DND-41 (cell line): ENCODE measurements around the gene VWA2.

Experiments used
- ATAC-seq: fragments of 200-7000 bp; cut with Tn5 transposase; 3 replicates; pipeline ENCODE4 v1.9.1; 2021; ENCODE audit warnings: low read depth; ENCODE audit not compliant: insufficient read depth
- DNase-seq: peaks from one replicate; pipeline ENCODE4 v3.0.0-alpha.2; 2020
- H2AFZ ChIP-seq: 2 replicates; pipeline ENCODE4 v1.6.0; 2012; ENCODE audit warnings: low read depth, low read length
- H3K27ac ChIP-seq: 2 replicates; pipeline ENCODE4 v1.5.1; 2012; ENCODE audit warnings: low read length, inconsistent platforms
- H3K27me3 ChIP-seq: fragments of 200-600 bp; sonication (generic); 2 replicates; pipeline ENCODE4 v1.6.0; 2012; ENCODE audit warnings: low read length, mild to moderate bottlenecking, inconsistent platforms; ENCODE audit not compliant: insufficient read depth, poor library complexity
- H3K36me3 ChIP-seq: 2 replicates; pipeline ENCODE4 v1.5.1; 2012; ENCODE audit warnings: low read length, inconsistent platforms; ENCODE audit not compliant: insufficient read depth
- H3K4me1 ChIP-seq: 2 replicates; pipeline ENCODE4 v1.5.1; 2012; ENCODE audit warnings: mild to moderate bottlenecking, low read length; ENCODE audit not compliant: insufficient read depth
- H3K4me2 ChIP-seq: 2 replicates; pipeline ENCODE4 v1.6.0; 2012; ENCODE audit warnings: mild to moderate bottlenecking, moderate library complexity, low read length, inconsistent platforms; ENCODE audit not compliant: insufficient read depth
- H3K4me3 ChIP-seq, 2 experiments: fragments of 200-600 bp in 1 of 2; shearing (Covaris generic) in 1 of 2; 2 replicates each; pipeline ENCODE4 v1.5.1; 2012 to 2016; ENCODE audit warnings: inconsistent platforms in 2 of 2, low read length in 2 of 2, mild to moderate bottlenecking in 2 of 2, low read depth in 1 of 2, moderate library complexity in 1 of 2
- H3K79me2 ChIP-seq: 2 replicates; pipeline ENCODE4 v1.6.0; 2012; ENCODE audit warnings: low read length, inconsistent platforms; ENCODE audit not compliant: insufficient read depth
- H3K9ac ChIP-seq: 2 replicates; pipeline ENCODE4 v1.6.0; 2012; ENCODE audit warnings: low read depth, mild to moderate bottlenecking, inconsistent platforms, low read length, moderate library complexity
- H3K9me3 ChIP-seq: 2 replicates; pipeline ENCODE4 v1.5.1; 2012; ENCODE audit warnings: low read length, moderate library complexity, mild to moderate bottlenecking, inconsistent platforms; ENCODE audit not compliant: insufficient read depth, severe bottlenecking
- H4K20me1 ChIP-seq: 2 replicates; pipeline ENCODE4 v1.6.0; 2012; ENCODE audit warnings: low read length; ENCODE audit not compliant: insufficient read depth
- EZH2 ChIP-seq: IDR thresholded peaks from 3 replicates; pipeline ENCODE4 v1.6.1; 2012; ENCODE audit warnings: borderline replicate concordance, low read depth, mild to moderate bottlenecking, moderate library complexity, low read length, inconsistent platforms; ENCODE audit not compliant: severe bottlenecking
- TF ChIP-seq, protein P1 (sequence below): IDR thresholded peaks from 2 replicates; pipeline ENCODE4 v1.5.1; 2012; ENCODE audit warnings: borderline replicate concordance, low read length, moderate library complexity, mild to moderate bottlenecking; ENCODE audit not compliant: poor library complexity, severe bottlenecking; ENCODE audit errors: extremely low read depth

VWA2 gene

GRCh38 chr10:114335614-114336013 is 96.6 kb downstream of the VWA2 start:
- H2AFZ ChIP-seq: no peak overlapping the region
- H3K4me3 ChIP-seq: no peak overlapping the region

DNA sequence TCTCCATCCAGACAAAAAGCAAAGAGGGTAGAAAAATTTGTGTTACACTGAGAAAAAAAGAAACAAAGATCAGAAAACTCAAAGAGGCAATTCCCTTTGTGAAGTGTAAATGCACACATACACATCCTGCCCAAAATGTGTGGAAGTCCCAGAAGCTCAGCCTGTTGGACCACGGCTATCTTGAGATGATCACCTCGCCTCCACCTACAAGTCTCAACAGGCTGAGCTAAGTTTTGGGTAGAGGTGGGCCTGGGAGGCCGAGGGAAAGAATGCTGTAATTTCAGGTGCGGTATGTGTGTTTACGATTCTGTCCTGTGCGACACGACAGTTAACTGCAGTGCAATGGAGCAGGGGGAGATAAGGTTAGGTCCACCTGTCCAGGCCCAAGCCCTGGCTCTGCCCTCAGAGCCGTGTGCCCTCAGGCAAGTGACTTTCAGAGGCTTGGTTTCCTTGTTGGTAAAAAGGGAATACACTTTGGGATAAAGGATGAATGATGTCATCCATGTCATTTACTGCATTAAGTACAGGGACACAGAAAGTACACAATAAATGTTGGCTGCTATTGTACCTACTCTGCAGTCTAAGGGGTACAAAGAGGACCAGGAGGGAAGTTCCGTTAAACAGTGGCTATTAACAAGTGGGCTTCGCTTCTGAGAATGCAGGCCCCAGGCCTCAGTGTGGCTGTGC is 97.9 kb downstream of the VWA2 start:
- Histone ChIP-seq H3K4me2 (no peak overlapping the region), H4K20me1 (no peaks in the 10 kb centered on the region), H3K27me3 (peaks cover 6% of the 10 kb centered on the region), H3K9me3 (no peaks in the 10 kb centered on the region), H3K4me3 (no peak overlapping the region), H3K36me3 (no peaks in the 10 kb centered on the region), H3K9ac (no peak overlapping the region), H3K4me1 (no peaks in the 10 kb centered on the region), H3K79me2 (no peaks in the 10 kb centered on the region), H2AFZ (no peak overlapping the region), H3K27ac (no peak overlapping the region)
- no peak for ATAC-seq
- TF ChIP-seq, protein P1, sequence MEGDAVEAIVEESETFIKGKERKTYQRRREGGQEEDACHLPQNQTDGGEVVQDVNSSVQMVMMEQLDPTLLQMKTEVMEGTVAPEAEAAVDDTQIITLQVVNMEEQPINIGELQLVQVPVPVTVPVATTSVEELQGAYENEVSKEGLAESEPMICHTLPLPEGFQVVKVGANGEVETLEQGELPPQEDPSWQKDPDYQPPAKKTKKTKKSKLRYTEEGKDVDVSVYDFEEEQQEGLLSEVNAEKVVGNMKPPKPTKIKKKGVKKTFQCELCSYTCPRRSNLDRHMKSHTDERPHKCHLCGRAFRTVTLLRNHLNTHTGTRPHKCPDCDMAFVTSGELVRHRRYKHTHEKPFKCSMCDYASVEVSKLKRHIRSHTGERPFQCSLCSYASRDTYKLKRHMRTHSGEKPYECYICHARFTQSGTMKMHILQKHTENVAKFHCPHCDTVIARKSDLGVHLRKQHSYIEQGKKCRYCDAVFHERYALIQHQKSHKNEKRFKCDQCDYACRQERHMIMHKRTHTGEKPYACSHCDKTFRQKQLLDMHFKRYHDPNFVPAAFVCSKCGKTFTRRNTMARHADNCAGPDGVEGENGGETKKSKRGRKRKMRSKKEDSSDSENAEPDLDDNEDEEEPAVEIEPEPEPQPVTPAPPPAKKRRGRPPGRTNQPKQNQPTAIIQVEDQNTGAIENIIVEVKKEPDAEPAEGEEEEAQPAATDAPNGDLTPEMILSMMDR: no peak
- TF ChIP-seq EZH2: no peak
- no peak for DNase-seq

More at GRCh38 chr10:114335614-114336013, 96.6 kb downstream of the VWA2 start:
- DNase-seq: no peak
- Histone ChIP-seq H3K27me3 (peaks cover 7% of the 10 kb centered on the region), H3K36me3 (no peaks in the 10 kb centered on the region), H3K4me1 (no peaks in the 10 kb centered on the region), H3K27ac (no peak overlapping the region), H3K79me2 (no peaks in the 10 kb centered on the region), H3K9me3 (no peaks in the 10 kb centered on the region), H3K9ac (no peak overlapping the region), H4K20me1 (no peaks in the 10 kb centered on the region), H3K4me2 (no peak overlapping the region)
- TF ChIP-seq, protein P1: no peak
- TF ChIP-seq EZH2: no peak
- ATAC-seq: no peak

- H3K4me2 ChIP-seq: no peak overlapping the region
- no peaks in the 10 kb centered on the region for H3K4me1 ChIP-seq
- peaks cover 6% of the 10 kb centered on the region for H3K27me3 ChIP-seq
- TF ChIP-seq, protein P1: no peak
- no peak for TF ChIP-seq EZH2
- H3K36me3 ChIP-seq: no peaks in the 10 kb centered on the region
- no peaks in the 10 kb centered on the region for H3K79me2 ChIP-seq
- H3K27ac ChIP-seq: no peak overlapping the region
- H3K4me3 ChIP-seq: no peak overlapping the region
- H3K9ac ChIP-seq: no peak overlapping the region
- no peak overlapping the region for H2AFZ ChIP-seq
- H3K9me3 ChIP-seq: no peaks in the 10 kb centered on the region
- no peaks in the 10 kb centered on the region for H4K20me1 ChIP-seq
- no peak for ATAC-seq
- no peak for DNase-seq
Measured at GRCh38 chr10:114337510-114338462, 98.7 kb downstream of the VWA2 start.
